Renal cortical epithelial cell (primary cell): ENCODE results near the gene B4GAT1. TPM values are rescaled to one million over a fixed set of nuclear protein-coding genes. Genes with fewer than 3 reads are reported as not detected.
A peak's percentile ranks its signal among the peaks of the same experiment; 100 is the strongest.
"Not testable (repeated sequence)": the region's sequence is repeated elsewhere in the genome, so short reads cannot be mapped to it uniquely, and the experiment has no call there.

Experiments
- DNase-seq: peaks from one replicate; pipeline ENCODE4 v3.0.0-alpha.2; 2011; ENCODE audit warnings: low read depth
- total RNA-seq: library from RNA; depleted of rRNA; stranded (reverse); fragments of >200 nt; gene quantifications from 2 replicates; pipeline ENCODE4 v1.2.3, GENCODE V29; 2014

Gene B4GAT1
- 20.7 and 32.2 TPM in 2 replicates for total RNA-seq

DNA sequence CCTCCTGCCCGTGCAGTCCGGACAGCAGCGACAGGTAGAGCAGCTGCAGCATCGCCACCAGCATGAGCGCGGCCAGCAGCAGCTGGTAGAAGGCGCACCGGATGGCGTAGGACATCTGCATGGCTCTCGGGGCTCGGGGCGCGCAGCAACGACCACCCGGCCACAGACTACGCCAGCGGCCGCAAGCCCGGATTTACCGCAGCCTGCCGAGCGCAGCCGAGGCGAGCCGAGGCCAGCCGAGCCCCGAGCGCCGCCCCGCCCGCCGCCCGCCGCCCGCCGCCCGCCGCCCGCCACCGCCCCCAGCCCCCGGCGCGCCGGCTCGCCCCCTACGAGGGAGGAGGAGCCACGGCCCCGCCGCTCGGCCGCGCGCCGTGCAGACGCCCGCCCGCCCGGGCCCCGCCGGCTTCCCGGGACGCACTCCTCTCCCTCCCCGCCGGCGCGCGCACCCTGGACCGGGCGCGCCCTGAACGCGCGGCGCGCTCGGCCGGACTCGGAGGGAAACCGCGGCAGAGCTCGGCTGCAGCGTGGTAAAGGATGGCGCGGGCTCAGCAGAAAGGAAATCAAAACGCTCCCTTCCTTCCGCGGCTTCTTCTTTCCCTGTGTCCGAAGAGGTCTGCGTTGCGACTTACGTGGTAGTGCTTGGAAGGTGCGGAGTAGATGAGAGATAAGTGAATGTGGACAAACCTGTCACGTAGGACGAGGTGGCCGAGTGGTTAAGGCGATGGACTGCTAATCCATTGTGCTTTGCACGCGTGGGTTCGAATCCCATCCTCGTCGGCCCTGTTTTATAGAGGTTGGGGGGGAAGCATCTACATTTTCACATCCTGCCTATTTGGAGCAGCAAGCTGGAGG lies at the start of gene B4GAT1:
TSS of gene B4GAT1 (minus strand) at position 205 of the 852 bp plus-strand sequence. CDS start at position 121, 84 bp downstream.
- peak; percentile 91 for DNase-seq

DNA sequence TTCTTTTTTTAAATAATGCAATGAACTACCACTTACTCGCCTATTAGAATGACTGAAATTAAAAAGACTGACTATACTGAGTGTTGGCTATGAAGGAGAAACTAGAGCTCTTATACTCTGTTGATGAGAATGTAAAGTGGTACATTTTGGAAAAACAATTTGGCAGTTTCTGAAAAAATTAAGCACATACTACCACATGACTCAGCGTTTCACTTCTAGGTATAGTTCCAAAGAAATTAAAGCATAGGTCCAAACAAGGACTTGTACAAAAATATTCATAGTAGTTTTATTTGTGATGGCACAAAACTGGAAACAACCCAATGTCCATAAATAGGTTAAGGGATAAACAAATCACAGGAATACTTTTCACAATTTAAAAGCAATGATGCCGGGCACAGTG lies 46.5 kb upstream of the B4GAT1 start:
- no peak for DNase-seq

DNA sequence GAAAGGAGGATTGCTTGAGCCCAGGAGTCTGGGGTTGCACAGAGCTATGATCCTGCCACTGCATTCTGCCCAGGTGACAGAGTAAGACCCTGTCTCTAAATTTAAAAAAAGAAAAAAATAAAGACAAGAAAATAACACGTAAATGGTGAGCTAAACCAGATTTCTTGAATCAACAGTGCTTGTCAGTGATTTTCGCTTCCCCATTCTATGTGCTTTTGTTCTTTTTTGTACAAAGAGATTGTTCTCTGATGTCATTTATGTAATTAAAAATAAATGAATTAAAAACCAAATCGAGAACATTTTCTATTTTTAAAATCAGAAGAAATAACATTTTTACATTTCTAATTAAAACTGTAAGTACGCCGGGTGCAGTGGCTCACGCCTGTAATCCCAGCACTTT lies 43.9 kb upstream of the B4GAT1 start:
- no peak for DNase-seq

DNA sequence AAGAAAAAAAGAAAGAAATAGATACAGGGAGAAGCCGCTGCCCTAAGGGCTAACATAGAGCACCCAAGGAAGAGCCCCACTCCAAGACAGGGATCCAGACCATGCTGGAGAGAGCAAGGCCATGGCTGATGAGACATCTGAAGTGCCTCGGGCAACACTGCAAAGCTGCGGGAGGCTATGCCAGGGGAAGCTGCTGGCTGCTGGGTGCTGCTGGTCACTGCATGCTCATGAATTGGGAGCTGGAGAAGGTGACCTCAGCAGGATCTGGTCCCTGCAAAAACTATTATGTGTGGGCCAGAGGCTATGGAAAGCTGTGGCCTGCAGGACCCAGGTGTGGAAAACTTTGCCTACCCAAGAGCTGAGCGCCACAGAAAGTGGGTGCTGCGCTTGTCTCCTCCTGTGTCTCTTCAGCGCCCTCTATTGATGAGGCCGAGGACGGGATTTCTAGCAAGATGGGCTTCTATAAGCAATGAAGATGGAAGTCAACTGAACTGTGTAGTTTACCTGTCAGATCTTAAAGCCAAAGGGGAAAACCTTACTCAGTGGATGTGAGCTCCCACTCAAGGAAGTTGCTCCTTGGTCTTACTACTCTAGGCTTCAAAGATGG lies 41.5 kb upstream of the B4GAT1 start:
- peak; percentile 73 for DNase-seq

DNA sequence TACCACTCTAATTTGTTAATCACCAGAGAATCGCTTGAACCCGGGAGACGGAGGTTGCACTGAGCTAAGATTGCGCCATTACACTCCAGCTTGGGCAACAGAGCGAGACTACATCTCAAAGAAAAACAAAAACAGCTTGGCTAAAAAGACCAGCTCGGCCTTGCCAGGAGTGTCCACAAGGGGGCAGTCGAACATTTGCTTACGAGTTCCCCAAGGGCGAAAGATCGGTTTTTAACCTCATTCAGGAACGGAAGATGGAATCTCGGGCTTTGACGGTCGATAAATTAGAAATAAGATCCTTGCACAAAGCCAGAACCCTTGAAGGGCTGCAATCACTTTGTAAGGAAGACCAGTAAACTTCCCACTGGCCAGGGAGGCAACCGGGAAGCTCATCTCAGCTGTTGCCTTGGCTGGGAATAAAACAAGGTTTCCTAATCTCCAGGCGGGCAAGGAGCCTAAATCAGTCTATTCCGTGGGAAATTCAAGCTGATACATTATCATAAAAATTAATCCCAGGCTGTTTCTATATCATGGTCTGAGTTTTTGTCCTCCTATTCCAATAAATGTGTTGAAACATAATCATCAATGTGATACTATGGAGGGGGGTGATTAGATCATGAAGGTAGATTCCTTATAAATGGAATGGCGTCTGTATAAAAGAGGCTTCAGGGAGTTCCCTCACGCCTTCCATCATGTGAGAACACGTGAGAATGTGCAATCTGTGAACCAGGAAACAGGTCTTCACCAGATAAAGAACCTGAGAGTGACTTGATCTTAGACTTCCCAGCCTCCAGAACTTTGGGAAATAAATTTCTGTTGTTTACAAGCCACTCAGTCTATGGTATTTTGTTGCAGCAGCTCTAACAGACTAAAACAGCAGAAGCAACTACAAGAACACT lies 39.0 kb upstream of the B4GAT1 start:
- peak; percentile 90 for DNase-seq

DNA sequence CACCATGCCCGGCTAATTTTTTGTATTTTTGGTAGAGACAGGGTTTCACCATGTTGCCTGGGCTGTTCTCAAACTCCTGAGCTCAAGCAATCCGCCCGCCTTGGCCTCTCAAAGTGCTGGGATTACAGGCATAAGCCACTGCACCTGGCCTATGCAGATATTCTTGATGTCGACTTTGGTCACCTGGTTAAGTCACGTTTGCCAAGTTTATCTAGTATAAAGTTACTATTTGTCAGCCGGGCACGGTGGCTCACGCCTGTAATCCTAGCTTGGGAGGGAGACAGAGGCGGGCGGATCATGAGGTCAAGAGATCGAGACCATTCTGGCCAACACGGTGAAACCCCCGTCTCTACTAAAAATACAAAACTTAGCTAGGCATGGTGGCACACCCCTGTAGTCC lies 36.9 kb upstream of the B4GAT1 start:
- not testable (repeated sequence) for DNase-seq

DNA sequence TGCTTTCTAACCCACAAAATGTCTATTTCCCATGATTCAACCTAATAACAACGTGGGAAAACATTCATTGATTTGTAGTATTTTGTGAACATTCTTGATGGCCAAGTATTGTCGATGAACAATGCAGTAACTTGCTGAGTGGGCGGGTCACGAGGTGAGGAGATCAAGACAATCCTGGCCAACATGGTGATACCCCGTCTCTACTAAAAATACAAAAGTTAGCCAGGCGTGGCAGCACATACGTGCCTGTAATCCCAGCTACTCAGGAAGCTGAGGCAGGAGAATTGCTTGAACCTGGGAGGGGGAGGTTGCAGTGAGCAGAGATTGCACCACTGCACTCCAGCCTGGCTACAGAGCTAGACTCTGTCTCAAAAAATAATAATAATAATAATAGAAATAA lies 32.8 kb upstream of the B4GAT1 start:
- DNase-seq, result peak; percentile 84

DNA sequence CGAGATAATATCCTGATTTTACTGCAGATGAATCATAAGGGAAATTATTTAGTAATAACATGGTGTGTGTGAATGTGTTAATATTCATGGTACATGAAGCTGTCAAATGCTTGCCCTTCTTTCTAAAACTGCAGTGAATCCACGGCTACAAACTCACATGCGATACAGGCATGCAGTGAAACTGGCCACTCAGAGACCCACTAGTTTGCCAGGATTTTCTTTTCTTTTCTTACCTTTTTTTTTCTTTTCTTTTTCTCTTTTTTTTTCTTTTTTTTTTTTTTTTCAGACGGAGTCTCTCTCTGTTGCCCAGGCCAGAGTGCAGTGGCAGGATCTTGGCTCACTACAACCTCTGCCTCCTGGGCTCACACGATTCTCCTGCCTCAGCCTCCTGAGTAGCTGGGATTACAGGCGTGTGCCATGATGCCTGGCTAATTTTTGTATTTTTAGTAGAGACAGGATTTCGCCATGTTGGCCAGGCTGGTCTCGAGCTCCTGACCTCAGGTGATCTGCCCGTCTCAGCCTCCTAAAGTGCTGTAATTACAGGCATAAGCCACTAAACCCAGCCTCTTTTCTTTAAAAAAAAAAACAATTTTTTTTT lies 26.4 kb upstream of the B4GAT1 start:
- DNase-seq, result not testable (repeated sequence)

DNA sequence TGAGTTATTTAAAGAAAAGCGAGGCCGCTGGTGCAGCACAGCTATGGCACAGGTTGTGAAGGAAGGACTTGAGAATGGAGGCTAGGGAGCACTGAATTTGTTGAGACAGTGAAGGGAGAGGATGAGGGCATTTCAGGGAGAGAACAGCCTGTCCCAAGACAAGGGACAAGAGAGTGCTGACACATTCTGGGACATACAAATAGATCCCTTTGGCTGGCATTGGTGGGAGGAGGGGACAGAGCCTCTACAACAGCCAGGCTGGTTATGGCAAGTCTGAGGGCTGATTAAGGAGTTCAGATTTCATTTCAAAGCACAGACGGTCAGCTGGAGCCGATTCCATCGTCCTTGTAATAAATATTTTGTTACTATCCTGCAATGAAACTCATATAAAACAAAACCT lies 25.8 kb upstream of the B4GAT1 start:
- no peak for DNase-seq

DNA sequence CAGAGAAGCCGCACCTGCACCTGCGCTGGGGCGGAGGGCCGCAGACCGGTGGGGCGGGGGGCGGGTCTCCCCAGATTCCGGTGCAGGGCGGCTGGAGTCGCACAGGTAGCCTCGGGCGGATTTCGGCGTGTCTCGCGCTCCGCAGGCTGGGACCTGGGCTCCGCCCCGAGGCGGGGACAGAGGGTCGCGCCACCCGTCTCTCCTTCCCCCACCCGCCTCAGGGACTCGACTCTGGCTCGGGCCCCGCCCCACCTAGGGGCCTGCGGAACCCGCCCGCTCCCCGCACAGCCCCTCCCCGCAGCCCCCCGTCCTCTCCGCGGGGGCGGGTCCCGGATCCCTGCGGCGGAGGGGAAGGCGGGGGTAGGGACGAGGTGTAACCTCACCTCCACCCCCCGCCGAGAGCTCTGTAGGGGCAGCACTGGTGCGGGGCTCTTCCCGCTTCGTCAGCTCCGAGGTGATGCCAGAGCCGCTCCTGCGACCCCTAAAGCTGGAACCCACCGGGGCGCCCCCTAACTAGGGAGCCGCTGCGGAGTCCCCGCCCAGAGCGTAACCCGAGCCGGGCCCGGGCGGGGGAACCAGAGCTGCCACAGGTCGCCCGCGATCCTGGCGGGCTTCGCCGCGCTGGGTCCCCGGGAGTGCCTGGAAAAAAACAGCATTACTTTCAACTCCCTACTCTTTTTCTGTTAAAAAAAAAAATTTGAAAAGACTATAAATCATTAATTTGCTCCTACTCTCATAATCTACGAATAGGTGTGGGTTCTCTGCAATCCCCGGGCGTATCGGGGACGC lies 24.4 kb upstream of the B4GAT1 start, which contains the start of gene SLC29A2:
TSS of gene SLC29A2 (minus strand) at position 134 of the 789 bp plus-strand sequence. CDS start 169 bp downstream, outside the sequence.
- peak; percentile 31 for DNase-seq

DNA sequence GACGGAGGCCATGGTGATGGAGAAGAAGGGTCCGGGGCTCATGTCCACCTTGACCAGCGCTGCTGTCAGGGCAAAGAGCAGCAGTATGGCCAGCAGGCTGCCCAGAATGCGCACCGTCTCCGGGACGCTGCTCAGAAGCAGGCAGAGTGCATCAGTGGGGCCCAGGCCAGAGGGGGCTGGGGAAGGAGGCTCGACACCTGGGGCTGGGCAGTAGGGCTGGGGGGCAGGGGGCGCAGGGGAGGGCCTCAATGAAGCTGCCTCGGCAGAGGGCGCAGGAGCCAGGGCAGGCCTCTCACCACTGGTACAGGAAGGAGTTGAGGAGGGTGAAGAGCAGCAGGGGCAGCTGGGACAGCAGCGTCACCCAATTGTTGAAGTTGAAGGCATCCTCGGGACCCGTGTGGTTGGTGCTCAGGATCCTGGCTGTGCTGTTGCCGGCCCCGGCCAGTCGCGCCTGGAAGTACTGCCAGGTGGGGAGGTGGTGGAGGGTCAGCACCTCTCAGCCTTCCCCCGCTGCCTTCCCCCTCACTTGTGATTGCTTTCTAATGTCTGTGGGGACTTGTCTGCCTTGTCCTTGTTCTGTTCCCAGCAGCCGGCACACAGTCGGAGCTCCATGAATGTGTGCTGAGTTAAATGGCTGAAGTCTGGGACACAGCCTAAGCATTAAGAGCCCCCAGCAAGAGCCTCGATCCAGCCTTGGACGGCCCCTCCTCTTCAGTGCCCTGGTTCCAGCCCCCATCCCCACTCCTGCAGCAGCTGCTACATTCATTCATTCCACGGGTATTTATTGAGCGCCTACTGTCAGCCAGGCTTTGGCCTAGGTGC lies 21.9 kb upstream of the B4GAT1 start:
- no peak for DNase-seq

DNA sequence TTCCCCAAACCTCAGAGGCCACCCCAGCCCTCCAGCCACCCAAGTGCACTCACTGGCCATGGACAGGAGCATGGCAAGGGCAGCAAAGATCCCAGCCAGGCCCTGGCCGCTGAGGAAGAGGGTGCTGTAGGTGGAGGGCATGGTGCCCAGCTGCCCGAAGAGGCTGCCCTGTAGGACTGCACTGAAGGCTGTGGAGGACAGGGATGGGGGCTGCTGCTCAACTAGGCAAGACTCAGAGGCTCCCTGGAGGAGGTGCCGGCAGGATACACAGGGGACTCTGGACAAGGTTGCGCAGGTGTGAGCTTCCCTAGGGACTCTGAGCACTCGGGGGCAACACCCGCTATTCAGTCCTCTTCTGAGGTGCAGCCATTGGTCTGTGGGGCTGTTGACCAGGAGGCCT lies 21.1 kb upstream of the B4GAT1 start:
- DNase-seq, result no peak

DNA sequence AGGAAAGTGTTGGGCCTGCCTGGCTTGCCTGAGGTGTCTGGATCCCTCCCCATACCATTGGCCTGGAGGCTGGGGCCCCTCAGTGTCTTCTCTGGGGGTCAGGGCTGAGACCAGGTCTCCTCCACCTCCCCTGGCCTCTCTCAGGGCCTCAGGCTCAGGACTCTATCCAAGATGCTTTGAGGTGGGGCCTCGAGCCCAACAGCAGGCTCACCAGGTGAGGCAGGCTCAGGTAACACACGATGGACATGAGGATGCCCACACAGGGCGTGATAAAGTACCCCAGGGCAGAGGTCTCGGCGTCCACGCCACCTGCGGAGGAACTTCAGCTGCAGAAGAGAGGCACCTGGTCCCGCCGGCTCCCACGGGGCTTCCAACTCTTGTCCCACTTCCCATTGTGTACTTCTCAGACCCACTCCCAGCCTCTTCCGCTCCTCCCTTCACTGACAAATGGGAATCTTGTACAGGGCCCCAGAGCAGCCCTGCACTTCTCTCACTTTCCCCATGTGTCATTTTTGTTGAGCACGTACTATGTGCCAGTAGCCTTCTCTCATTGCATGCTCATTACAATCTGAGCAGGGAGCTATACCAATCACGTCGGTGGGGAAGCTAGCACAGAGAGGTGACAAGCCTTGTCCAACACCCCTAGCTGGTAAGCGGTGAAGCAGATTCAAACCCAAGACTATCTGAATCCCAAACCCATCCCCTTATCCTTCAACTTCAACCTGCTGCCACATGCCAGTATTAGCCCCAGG lies 20.3 kb upstream of the B4GAT1 start:
- DNase-seq, result no peak

DNA sequence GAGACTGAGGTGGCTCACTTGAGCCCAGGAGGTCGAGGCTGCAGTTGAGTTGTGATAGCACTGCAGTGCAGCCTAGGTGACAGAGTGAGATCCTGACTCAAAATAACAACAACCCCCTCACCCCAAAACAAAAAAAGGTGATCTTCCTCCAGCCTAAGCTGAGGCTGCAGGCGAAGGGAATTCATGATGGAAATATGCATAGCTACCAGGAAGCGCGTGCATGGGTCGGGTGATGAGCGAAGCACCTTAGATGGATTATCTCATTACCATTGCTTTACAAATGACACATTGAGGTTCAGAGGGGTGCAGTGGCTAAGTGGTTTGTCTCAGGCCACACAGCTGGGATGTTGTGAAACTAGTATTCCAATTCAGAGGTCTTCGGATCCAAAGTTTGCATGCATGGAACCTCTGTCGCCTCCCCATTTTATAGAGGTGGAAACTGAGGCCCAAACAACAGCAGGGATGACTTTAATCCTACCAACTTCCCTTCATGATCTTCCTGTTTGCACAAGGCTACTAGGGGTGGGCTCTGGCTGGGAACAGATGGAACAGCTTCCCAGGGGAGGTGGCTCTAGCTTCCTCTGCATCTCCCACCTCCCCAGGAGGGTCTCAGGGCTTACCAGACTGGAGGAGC lies 19.5 kb upstream of the B4GAT1 start:
- no peak for DNase-seq

DNA sequence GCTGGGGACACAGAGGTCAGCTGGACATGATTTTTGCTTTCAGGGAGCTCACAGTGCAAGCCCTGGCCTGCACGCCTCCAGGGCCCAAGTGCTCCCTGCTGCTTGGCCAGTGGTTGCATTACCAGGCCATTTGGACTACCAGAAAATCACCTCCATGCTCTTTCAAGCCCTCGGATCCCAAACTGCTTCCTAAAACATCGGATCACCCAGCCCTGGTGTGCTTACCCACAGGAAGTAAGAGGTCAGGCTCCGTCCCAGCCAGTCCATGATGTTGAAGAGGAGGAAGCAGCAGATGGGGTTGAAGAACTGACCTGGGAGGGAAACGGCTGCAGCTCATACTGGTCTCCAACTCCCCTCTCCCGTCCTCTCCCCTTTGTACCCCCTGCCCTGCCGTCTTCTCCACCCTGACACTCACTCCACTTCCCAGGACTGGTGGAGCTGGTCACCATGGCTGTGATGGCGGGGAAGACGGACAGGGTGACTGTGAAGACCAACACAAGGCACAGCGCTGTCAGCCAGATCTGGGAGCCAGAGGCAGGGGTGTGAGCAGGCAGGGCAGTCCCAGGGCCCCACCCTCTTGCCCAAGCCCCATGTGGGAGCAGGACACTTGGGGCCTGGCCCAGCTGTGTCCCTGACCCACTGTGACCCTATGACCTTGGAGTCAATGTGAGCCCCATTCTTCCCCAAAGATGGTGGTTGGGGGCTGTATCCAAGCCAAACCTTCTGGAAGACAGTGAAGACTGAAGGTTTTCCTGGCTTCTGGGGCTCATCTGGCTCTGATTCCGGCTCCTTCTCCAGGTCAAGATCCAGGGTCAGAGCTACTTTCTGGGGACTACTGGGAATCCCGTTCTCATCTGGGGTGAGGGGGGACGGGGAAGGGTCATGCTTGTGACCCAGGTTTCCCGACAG lies 18.5 kb upstream of the B4GAT1 start:
- DNase-seq, result no peak

DNA sequence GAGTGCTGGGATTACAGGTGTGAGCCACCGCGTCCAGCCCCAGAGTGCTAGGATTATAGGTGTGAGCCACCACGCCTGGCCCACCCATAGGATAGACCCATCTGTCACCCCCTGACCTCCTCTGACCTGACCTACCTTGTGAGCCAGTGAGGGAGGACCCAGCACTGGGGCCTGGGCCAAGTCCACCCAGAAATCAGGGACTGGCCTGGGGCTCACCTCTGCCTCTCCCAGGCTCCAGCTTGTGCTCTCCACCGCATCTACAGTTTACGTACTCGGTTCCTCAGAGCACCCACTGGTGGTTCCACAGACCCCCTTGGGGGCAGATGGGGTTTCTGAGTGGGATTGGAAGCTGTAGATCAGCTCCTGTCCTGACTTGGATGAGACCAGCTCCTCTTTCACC lies 17.7 kb upstream of the B4GAT1 start:
- no peak for DNase-seq

DNA sequence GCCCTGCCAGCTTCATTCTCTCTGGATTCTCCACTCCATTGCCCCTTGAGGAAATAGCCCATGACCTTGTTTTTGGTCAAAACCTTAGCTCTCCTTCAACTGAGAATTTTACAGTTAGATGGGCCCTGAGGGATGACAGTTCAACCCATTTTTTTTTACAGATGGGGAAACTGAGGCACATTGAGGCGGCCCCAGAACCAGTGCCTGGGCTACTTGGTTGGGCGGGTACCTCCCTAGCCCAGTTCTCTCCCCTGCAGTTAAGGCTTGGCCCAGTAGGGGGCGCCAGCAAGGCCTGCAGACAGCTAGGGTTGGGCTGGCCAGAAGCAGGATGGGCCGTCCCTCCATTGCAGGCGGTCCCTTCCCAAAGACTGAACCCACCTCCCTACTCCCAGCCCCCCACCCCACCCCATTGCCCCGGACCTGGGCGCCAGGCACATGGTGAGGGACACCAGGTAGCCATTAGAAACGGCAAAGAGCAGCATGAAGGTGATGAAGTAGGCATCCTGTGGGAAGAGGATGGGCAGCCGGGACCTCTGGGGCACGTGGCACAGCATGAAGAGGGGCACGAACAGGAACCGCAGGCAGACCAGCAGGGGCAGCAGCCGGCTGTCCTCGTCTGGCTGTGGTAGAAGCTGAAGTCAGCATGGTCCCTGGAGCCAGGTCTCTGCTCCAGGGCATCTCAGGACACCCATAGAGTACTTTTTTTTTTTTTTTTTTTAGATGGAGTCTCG lies 16.5 kb upstream of the B4GAT1 start:
- no peak for DNase-seq
